IMR-90 (cell line): ENCODE measurements around the gene POLR2E. TPM values are rescaled to one million over a fixed set of nuclear protein-coding genes. Genes with fewer than 3 reads are reported as not detected.

Experiments used
- ATAC-seq: fragments of 200-7000 bp; cut with Tn5 transposase; 2 replicates; pipeline ENCODE4 v1.9.1; 2020; ENCODE audit warnings: low read depth, mild to moderate bottlenecking, moderate library complexity
- BruUV-seq: library from RNA; stranded (reverse); fragments of 400-500 nt; replicated peaks from 2 replicates; lab custom pipeline; 2021; lab: Mats Ljungman, UMichigan
- CTCF ChIA-PET: fragments of 300-600 bp; formaldehyde crosslinking; extraction: SDS; loops from one replicate; lab custom pipeline; 2021; ENCODE audit warnings: antibody characterized with exemption; lab: Yijun Ruan, JAX
- POLR2A ChIA-PET: fragments of 300-600 bp; sonication (Branson Sonifier 250); formaldehyde crosslinking; loops from one replicate; lab custom pipeline; 2022; ENCODE audit warnings: antibody characterized with exemption; ENCODE audit not compliant: unreplicated experiment; lab: Charles Lee
- DNase-seq: peaks from one replicate; pipeline ENCODE4 v3.0.0; 2013
- H2AFZ ChIP-seq: replicated peaks from 2 replicates; pipeline ENCODE3; 2013; ENCODE audit warnings: low read length, mild to moderate bottlenecking; ENCODE audit not compliant: poor library complexity
- H2AK5ac ChIP-seq: 2 replicates; pipeline ENCODE4 v1.6.1; 2013; ENCODE audit warnings: low read depth, low read length, inconsistent platforms
- H2AK9ac ChIP-seq: replicated peaks from 2 replicates; pipeline ENCODE3; 2013; ENCODE audit warnings: mild to moderate bottlenecking, low read depth, low read length, moderate library complexity; ENCODE audit not compliant: poor library complexity
- H2BK120ac ChIP-seq: 2 replicates; pipeline ENCODE4 v1.6.1; 2013; ENCODE audit warnings: low read depth, low read length, inconsistent platforms
- H2BK15ac ChIP-seq: 3 replicates; pipeline ENCODE4 v1.6.1; 2013; ENCODE audit warnings: low read depth, low read length, inconsistent platforms
- H2BK20ac ChIP-seq: 2 replicates; pipeline ENCODE4 v1.6.1; 2013; ENCODE audit warnings: low read depth, mild to moderate bottlenecking, inconsistent platforms, low read length, moderate library complexity
- H2BK5ac ChIP-seq: 2 replicates; pipeline ENCODE4 v1.6.1; 2013; ENCODE audit warnings: mild to moderate bottlenecking, low read depth, low read length, inconsistent platforms; ENCODE audit not compliant: poor library complexity, severe bottlenecking
- H3K14ac ChIP-seq: replicated peaks from 2 replicates; pipeline ENCODE4 v1.6.1; 2013; ENCODE audit warnings: low read depth, low read length, inconsistent platforms
- H3K18ac ChIP-seq: 2 replicates; pipeline ENCODE4 v1.6.1; 2013; ENCODE audit warnings: low read depth, low read length, control low read depth
- H3K23ac ChIP-seq: 2 replicates; pipeline ENCODE4 v1.6.1; 2013; ENCODE audit warnings: low read depth, low read length, inconsistent platforms
- H3K27ac ChIP-seq: 2 replicates; pipeline ENCODE4 v1.5.1; 2013; ENCODE audit warnings: mild to moderate bottlenecking, control low read depth, low read length; ENCODE audit not compliant: insufficient read depth
- H3K27me3 ChIP-seq: 2 replicates; pipeline ENCODE4 v1.6.1; 2013; ENCODE audit warnings: low read length; ENCODE audit not compliant: control insufficient read depth, insufficient read depth
- H3K36me3 ChIP-seq: 2 replicates; pipeline ENCODE4 v1.6.1; 2013; ENCODE audit warnings: low read length, mixed read lengths; ENCODE audit not compliant: control insufficient read depth, insufficient read depth
- H3K4ac ChIP-seq: 2 replicates; pipeline ENCODE4 v1.6.1; 2013; ENCODE audit warnings: low read depth, low read length, inconsistent platforms
- H3K4me1 ChIP-seq: 2 replicates; pipeline ENCODE4 v1.6.1; 2013; ENCODE audit warnings: low read length, mixed read lengths; ENCODE audit not compliant: control insufficient read depth, insufficient read depth
- H3K4me2 ChIP-seq: 2 replicates; pipeline ENCODE4 v1.6.1; 2013; ENCODE audit warnings: low read depth, mild to moderate bottlenecking, control low read depth, low read length, moderate library complexity
- H3K4me3 ChIP-seq: 2 replicates; pipeline ENCODE4 v1.5.1; 2013; ENCODE audit warnings: low read depth, mild to moderate bottlenecking, control low read depth, low read length, moderate library complexity; ENCODE audit not compliant: insufficient read depth
- H3K56ac ChIP-seq: 2 replicates; pipeline ENCODE4 v1.6.1; 2013; ENCODE audit warnings: low read length, inconsistent platforms; ENCODE audit not compliant: insufficient read depth; ENCODE audit errors: extremely low read depth
- H3K79me1 ChIP-seq, 2 experiments: 2 replicates each; pipeline ENCODE4 v1.6.1; 2013; ENCODE audit warnings: low read length in 2 of 2, inconsistent platforms in 1 of 2, low read depth in 1 of 2
- H3K9ac ChIP-seq: 2 replicates; pipeline ENCODE4 v1.6.1; 2013; ENCODE audit warnings: low read depth, low read length, control low read depth
- H3K9me1 ChIP-seq: 2 replicates; pipeline ENCODE4 v1.6.1; 2013; ENCODE audit warnings: low read length, inconsistent platforms; ENCODE audit not compliant: insufficient read depth
- H3K9me3 ChIP-seq: 2 replicates; pipeline ENCODE4 v1.6.1; 2013; ENCODE audit warnings: low read length; ENCODE audit not compliant: control insufficient read depth, insufficient read depth
- H4K20me1 ChIP-seq: 2 replicates; pipeline ENCODE4 v1.6.1; 2013; ENCODE audit warnings: low read length, inconsistent platforms; ENCODE audit not compliant: insufficient read depth
- H4K5ac ChIP-seq: 2 replicates; pipeline ENCODE4 v1.6.1; 2013; ENCODE audit warnings: mild to moderate bottlenecking, low read depth, low read length, control low read depth
- H4K8ac ChIP-seq, 2 experiments: 2 replicates each; pipeline ENCODE4 v1.6.1; 2013; ENCODE audit warnings: low read depth in 2 of 2, low read length in 2 of 2, control low read depth in 1 of 2, inconsistent platforms in 1 of 2
- H4K91ac ChIP-seq: 2 replicates; pipeline ENCODE4 v1.6.1; 2013; ENCODE audit warnings: low read depth, low read length, inconsistent platforms; ENCODE audit not compliant: insufficient read depth
- BHLHE40 ChIP-seq: fragments of 150-350 bp; IDR thresholded peaks from 2 replicates; pipeline ENCODE4 v1.6.1; 2016; ENCODE audit warnings: mild to moderate bottlenecking, low read depth, low read length
- FOS ChIP-seq: fragments of 150-350 bp; IDR thresholded peaks from 2 replicates; pipeline ENCODE4 v1.6.1; 2016; ENCODE audit warnings: low read depth, low read length
- RCOR1 ChIP-seq: IDR thresholded peaks from 2 replicates; pipeline ENCODE4 v1.6.1; 2012; ENCODE audit warnings: mild to moderate bottlenecking, low read length, improper control_type of control experiment; ENCODE audit not compliant: insufficient replicate concordance
- WGBS, 2 experiments: methylation state at CpG; one replicate each; pipeline versions ENCODE4 v1.1.5 to v1.1.7; 2013; ENCODE audit warnings: missing lambda C conversion rate in 2 of 2; ENCODE audit not compliant: insufficient read length in 1 of 2; ENCODE audit errors: extremely low coverage in 2 of 2; 5-methylcytosine and 5-hydroxymethylcytosine counted together
- dilution Hi-C: fragments of 300-500 bp; cut with HindIII; formaldehyde crosslinking; loops from one replicate; pipeline ENCODE4 v1.14.3; 2018; ENCODE audit warnings: low sequenced_read_pairs; ENCODE audit not compliant: unreplicated experiment
- in situ Hi-C: fragments of 300-500 bp; cut with MboI; formaldehyde crosslinking; loops from 3 replicates; pipeline ENCODE4 v1.14.3; 2019; ENCODE audit warnings: low sequenced_read_pairs, inconsistent platforms, mixed read lengths
- intact Hi-C: fragments of 100-400 bp; cut with micrococcal nuclease; formaldehyde crosslinking; loops from 2 replicates; pipeline ENCODE4 v1.10.0; 2022
- polyA plus RNA-seq, 3 experiments: library from polyadenylated mRNA; depleted of rRNA; stranded (reverse); fragments of >200 nt; gene quantifications; 2 replicates each; pipeline ENCODE4 v1.2.3, GENCODE V29; 2012; ENCODE audit warnings: low replicate concordance in 1 of 3
- total RNA-seq: library from RNA; depleted of rRNA; stranded (reverse); fragments of >200 nt; gene quantifications from 2 replicates; pipeline ENCODE4 v1.2.3, GENCODE V29; 2012
- TF ChIP-seq, protein P1 (sequence below): conservative IDR thresholded peaks from 2 replicates; pipeline ENCODE4 v1.5.1; 2012; ENCODE audit warnings: mild to moderate bottlenecking, low read depth, low read length, improper control_type of control experiment

Gene POLR2E
- total and polyA plus RNA-seq, 2 of the 4 experiments (the other 2 are of a cell fraction): 294 to 391 TPM

GRCh38 chr19:1065606-1066109 lies 29.5 kb downstream of the POLR2E start:
- Histone ChIP-seq H4K91ac (no peak overlapping the region), H2BK20ac (no peak overlapping the region), H2AK9ac (peak overlapping the region; percentile 85), H4K8ac (no peak overlapping the region), H2BK15ac (no peak overlapping the region), H3K4me2 (no peak overlapping the region), H4K5ac (no peak overlapping the region), H4K20me1 (0 out of 2 replicates have a peak, but pooled peaks cover 6% of the 10 kb centered on the region), H3K27ac (no peak overlapping the region), H3K9me3 (no peaks in the 10 kb centered on the region; the same call in 1 of the 2 replicates), H3K9me1 (no peaks in the 10 kb centered on the region), H2AFZ (peak overlapping the region; percentile 79), H2AK5ac (no peak overlapping the region), H3K79me1 (no peaks in the 10 kb centered on the region), H3K36me3 (no peaks in the 10 kb centered on the region), H3K4me3 (no peak overlapping the region), H3K4me1 (peaks cover 3% of the 10 kb centered on the region; the same call in 1 of the 2 replicates), H2BK120ac (no peak overlapping the region), H3K23ac (no peak overlapping the region), H3K27me3 (peaks cover 31% of the 10 kb centered on the region), H3K14ac (no peak overlapping the region), H3K18ac (no peak overlapping the region), H3K9ac (no peak overlapping the region), H2BK5ac (no peak overlapping the region), H3K4ac (no peak overlapping the region), H3K56ac (no peak overlapping the region)
- no TSS peak for BruUV-seq
- POLR2A ChIA-PET: no interaction called here
- 72% methylated on average over 8 of the region's 17 CpGs; no CpG with 5 or more reads in 1 of the 2 experiments for WGBS, 2 experiments
- dilution Hi-C loops: no loop called here
- no peak for DNase-seq
- CTCF ChIA-PET: interaction anchor here (0.8 to 1.6 kb wide), 2 partner anchors 11 to 48 kb away, joined by 3 read pairs; no protein-coding TSS in a partner anchor
- intact Hi-C loops: no loop called here
- ATAC-seq: no peak
- TF ChIP-seq, protein P1, sequence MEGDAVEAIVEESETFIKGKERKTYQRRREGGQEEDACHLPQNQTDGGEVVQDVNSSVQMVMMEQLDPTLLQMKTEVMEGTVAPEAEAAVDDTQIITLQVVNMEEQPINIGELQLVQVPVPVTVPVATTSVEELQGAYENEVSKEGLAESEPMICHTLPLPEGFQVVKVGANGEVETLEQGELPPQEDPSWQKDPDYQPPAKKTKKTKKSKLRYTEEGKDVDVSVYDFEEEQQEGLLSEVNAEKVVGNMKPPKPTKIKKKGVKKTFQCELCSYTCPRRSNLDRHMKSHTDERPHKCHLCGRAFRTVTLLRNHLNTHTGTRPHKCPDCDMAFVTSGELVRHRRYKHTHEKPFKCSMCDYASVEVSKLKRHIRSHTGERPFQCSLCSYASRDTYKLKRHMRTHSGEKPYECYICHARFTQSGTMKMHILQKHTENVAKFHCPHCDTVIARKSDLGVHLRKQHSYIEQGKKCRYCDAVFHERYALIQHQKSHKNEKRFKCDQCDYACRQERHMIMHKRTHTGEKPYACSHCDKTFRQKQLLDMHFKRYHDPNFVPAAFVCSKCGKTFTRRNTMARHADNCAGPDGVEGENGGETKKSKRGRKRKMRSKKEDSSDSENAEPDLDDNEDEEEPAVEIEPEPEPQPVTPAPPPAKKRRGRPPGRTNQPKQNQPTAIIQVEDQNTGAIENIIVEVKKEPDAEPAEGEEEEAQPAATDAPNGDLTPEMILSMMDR: no peak
- TF ChIP-seq BHLHE40: no peak
- TF ChIP-seq FOS: no peak
- TF ChIP-seq RCOR1: no peak
- in situ Hi-C loops: no loop called here
